Measurements from ENCODE around the gene MALAT1. TPM values are rescaled to one million over a fixed set of nuclear protein-coding genes. Genes with fewer than 3 reads are reported as not detected.

The MALAT1 gene
- total RNA-seq, 1 experiment from 2014 or later, result 6,000 TPM

GRCh38 chr11:65496304-65497140 lies 2.3 kb upstream of the MALAT1 start:
- peaks cover 61% of the 10 kb centered on the region for H3K79me2 ChIP-seq (ENCODE audit: insufficient read depth, low read length)
- peak overlapping the region; percentile 85 for H3K4me2 ChIP-seq (ENCODE audit: low read length)
- peak overlapping the region; percentile 22 to 42 for H3K4me3 ChIP-seq (replicated peaks in 1 of 2; ENCODE audit: low read depth in 1 of 2, low read length in 2 of 2)
- intact Hi-C loops (cut with micrococcal nuclease), result loop anchor here (2.0 kb wide), 1 partner anchor 20 kb away; no protein-coding TSS in a partner anchor
- H3K9ac ChIP-seq (ENCODE audit: low read length), result peak overlapping the region; percentile 74
- POLR2A ChIA-PET, result interaction anchor here (0.5 to 26.7 kb wide), 12 partner anchors 8 to 234 kb away, joined by 3 to 1499 read pairs (median 22); partner anchors contain the start of genes NEAT1, PCNX3, POLA2 and SLC25A45
- CTCF ChIA-PET, result interaction anchor here (0.9 to 1.7 kb wide), 6 partner anchors 15 to 80 kb away, joined by 4 to 11 read pairs (median 6); no protein-coding TSS in a partner anchor
- DNase-seq (ENCODE audit: low read depth, low spot score) (no peak), ATAC-seq (no peak)
- no peak overlapping the region for H2AFZ ChIP-seq (ENCODE audit: low read depth, low read length, poor library complexity, severe bottlenecking)
- peak overlapping the region; percentile 98 for H3K27ac ChIP-seq (ENCODE audit: low read depth, low read length)
- RAD21 ChIA-PET (ENCODE audit: low non-redundant PET in 1 of 2, low total read pairs in 2 of 2, uncharacterized antibody in 2 of 2, unreplicated experiment in 2 of 2), result interaction anchor here (1.1 to 5.1 kb wide), 5 partner anchors 9 to 25 kb away, joined by 3 to 27 read pairs (median 5); no protein-coding TSS in a partner anchor
- TSS peak; percentile 79 for BruUV-seq (replicated peaks)
- H3K9me2 ChIP-seq (ENCODE audit: insufficient read depth), result no peaks in the 10 kb centered on the region
- peaks cover 25% of the 10 kb centered on the region for H4K20me1 ChIP-seq (ENCODE audit: insufficient read depth)
- H3K9me3 ChIP-seq (ENCODE audit: control insufficient read depth in 1 of 2, insufficient read depth in 1 of 2, low read depth in 1 of 2, low read length in 2 of 2), result no peaks in the 10 kb centered on the region
- no peaks in the 10 kb centered on the region for H3K27me3 ChIP-seq (ENCODE audit: insufficient read depth, low read length)
- TF ChIP-seq ZFX (IDR thresholded peaks at IDR 0.05), result 0 out of 2 replicates have a peak, but pooled peaks have one; percentile 12
- no peak for TF ChIP-seq POLR2A (IDR thresholded peaks at IDR 0.05; ENCODE audit: borderline replicate concordance, extremely low read depth, insufficient read depth, insufficient read length)
- peaks cover 9 to 22% of the 10 kb centered on the region in 2 experiments for H3K36me3 ChIP-seq (ENCODE audit: control insufficient read depth in 1 of 2, insufficient read depth in 2 of 2, low read length in 2 of 2)
- H3K4me1 ChIP-seq (ENCODE audit: control insufficient read depth in 1 of 2, insufficient read depth in 2 of 2, low read length in 2 of 2), result peaks cover 54 to 86% of the 10 kb centered on the region in 2 experiments

- H3K79me2 ChIP-seq (ENCODE audit: insufficient read depth, low read length), result peaks cover 70% of the 10 kb centered on the region
- H3K9me2 ChIP-seq (ENCODE audit: insufficient read depth), result no peaks in the 10 kb centered on the region
- peaks cover 15 to 31% of the 10 kb centered on the region in 2 experiments for H3K36me3 ChIP-seq (ENCODE audit: control insufficient read depth in 1 of 2, insufficient read depth in 2 of 2, low read length in 2 of 2)
- ChIA-PET POLR2A (interaction anchor here (0.5 to 26.7 kb wide), 15 partner anchors 9 to 235 kb away, joined by 3 to 1499 read pairs (median 7); partner anchors contain the start of genes NEAT1, PCNX3, POLA2 and SLC25A45), RAD21 (ENCODE audit: low non-redundant PET in 1 of 2, low total read pairs in 2 of 2, uncharacterized antibody in 2 of 2, unreplicated experiment in 2 of 2) (interaction anchor here (1.1 to 5.1 kb wide), 5 partner anchors 10 to 26 kb away, joined by 3 to 27 read pairs (median 5); no protein-coding TSS in a partner anchor), CTCF (interaction anchor here (1.0 to 1.7 kb wide), 5 partner anchors 16 to 81 kb away, joined by 5 to 11 read pairs (median 6); no protein-coding TSS in a partner anchor)
- intact Hi-C loops (cut with micrococcal nuclease), result loop anchor here (2.0 kb wide), 2 partner anchors 21 to 79 kb away; no protein-coding TSS in a partner anchor
- peak; percentile 75 for ATAC-seq
- no peaks in the 10 kb centered on the region for H3K27me3 ChIP-seq (ENCODE audit: insufficient read depth, low read length)
- peak overlapping the region; percentile 57 to 79 for H3K4me3 ChIP-seq (replicated peaks in 1 of 2; ENCODE audit: low read depth in 1 of 2, low read length in 2 of 2)
- peak overlapping the region; percentile 98 for H3K27ac ChIP-seq (ENCODE audit: low read depth, low read length)
- H2AFZ ChIP-seq (ENCODE audit: low read depth, low read length, poor library complexity, severe bottlenecking), result no peak overlapping the region
- BruUV-seq (replicated peaks), result no TSS peak
- peak overlapping the region; percentile 93 for H3K9ac ChIP-seq (ENCODE audit: low read length)
- no peaks in the 10 kb centered on the region for H3K9me3 ChIP-seq (ENCODE audit: control insufficient read depth in 1 of 2, insufficient read depth in 1 of 2, low read depth in 1 of 2, low read length in 2 of 2)
- peaks cover 49 to 86% of the 10 kb centered on the region in 2 experiments for H3K4me1 ChIP-seq (ENCODE audit: control insufficient read depth in 1 of 2, insufficient read depth in 2 of 2, low read length in 2 of 2)
- peak; percentile 96 for DNase-seq (ENCODE audit: low read depth, low spot score)
- H3K4me2 ChIP-seq (ENCODE audit: low read length), result peak overlapping the region; percentile 85
- peaks cover 34% of the 10 kb centered on the region for H4K20me1 ChIP-seq (ENCODE audit: insufficient read depth)
- TF ChIP-seq YY1 (IDR thresholded peaks at IDR 0.05; ENCODE audit: extremely low read depth, insufficient replicate concordance, low read depth, low read length) (peak; percentile 89), POLR2AphosphoS5 (IDR thresholded peaks at IDR 0.05; ENCODE audit: low read depth, low read length) (peak; percentile 86), TCF7L2 (IDR thresholded peaks at IDR 0.05; ENCODE audit: borderline replicate concordance, extremely low read depth, insufficient read depth, insufficient read length) (peak; percentile 90), EGR1 (IDR thresholded peaks at IDR 0.05; ENCODE audit: low read depth) (no peak), FOSL1 (IDR thresholded peaks at IDR 0.05; ENCODE audit: low read depth) (no peak), ATF3 (IDR thresholded peaks at IDR 0.05) (no peak), CTCF (IDR thresholded peaks at IDR 0.05 in 2 of 3, conservative IDR thresholded peaks at IDR 0.05 in 1 of 3; ENCODE audit: borderline replicate concordance in 1 of 3, insufficient read depth in 1 of 3, low read depth in 2 of 3, low read length in 2 of 3) (no peak)
Observed at GRCh38 chr11:65497141-65498041, 1.5 kb upstream of the MALAT1 start.

Measured in HCT116 (cell line).